GM06990 (cell line): ENCODE results near the gene PSMA5.

Source experiments
- DNase-seq: peaks from one replicate; pipeline ENCODE4 v3.0.0-alpha.2; 2011; ENCODE audit not compliant: insufficient read length; ENCODE audit errors: extremely low read depth
- H3K27me3 ChIP-seq: replicated peaks from 2 replicates; pipeline ENCODE4 v1.6.0; 2011; ENCODE audit warnings: low read length; ENCODE audit not compliant: control insufficient read depth, insufficient read depth
- H3K36me3 ChIP-seq: 2 replicates; pipeline ENCODE4 v1.5.1; 2011; ENCODE audit warnings: low read length; ENCODE audit not compliant: control insufficient read depth, insufficient read depth
- H3K4me3 ChIP-seq: replicated peaks from 2 replicates; pipeline ENCODE4 v1.5.1; 2011; ENCODE audit warnings: low read depth, mild to moderate bottlenecking, control low read depth, low read length
- TF ChIP-seq, protein P1 (sequence below): IDR thresholded peaks from 2 replicates; pipeline ENCODE4 v1.5.1; 2011; ENCODE audit warnings: low read length, control low read depth, mild to moderate bottlenecking, inconsistent platforms; ENCODE audit not compliant: insufficient read depth, poor library complexity, severe bottlenecking

PSMA5 gene

DNA sequence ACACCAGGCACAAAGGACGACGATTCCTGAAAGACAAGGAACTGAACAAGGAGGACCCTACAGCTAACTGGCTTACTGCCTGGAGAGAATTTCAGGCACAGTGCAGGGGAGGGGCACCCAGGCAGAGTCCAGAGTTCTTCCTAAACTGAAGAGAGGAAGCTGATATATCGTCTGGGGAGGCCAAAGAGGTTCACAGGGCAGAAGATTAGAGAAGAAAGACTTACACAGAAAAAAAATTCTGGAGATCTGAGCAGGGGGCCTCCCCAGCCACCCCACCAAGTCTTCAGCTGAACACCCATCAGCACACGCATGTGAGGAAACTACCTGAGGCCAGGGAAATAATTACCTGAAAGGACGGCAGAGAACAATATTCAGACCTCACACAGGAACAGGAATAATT lies 53.1 kb downstream of the PSMA5 start:
- no peak overlapping the region for H3K4me3 ChIP-seq

DNA sequence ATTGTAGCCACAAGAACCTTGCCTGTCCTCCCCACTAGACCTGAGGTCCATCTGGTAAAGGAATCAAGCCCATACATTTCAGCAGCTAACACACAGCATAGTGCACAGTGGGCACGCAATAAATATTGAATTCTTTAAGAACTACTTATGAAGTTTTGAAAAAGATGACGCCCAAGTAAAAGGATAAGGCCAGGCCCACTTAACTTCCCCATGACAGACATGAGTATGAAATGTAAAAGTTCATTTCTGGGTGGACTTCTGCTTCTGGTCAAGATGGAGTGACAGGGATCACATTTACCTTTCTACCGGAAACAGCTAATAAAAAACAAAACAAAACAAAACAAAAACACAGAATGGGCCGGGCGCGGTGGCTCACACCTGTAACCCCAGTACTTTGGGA lies 54.0 kb downstream of the PSMA5 start:
- Histone ChIP-seq H3K4me3 (no peak overlapping the region), H3K36me3 (no peaks in the 10 kb centered on the region), H3K27me3 (no peaks in the 10 kb centered on the region)
- DNase-seq: no peak
- TF ChIP-seq, protein P1, sequence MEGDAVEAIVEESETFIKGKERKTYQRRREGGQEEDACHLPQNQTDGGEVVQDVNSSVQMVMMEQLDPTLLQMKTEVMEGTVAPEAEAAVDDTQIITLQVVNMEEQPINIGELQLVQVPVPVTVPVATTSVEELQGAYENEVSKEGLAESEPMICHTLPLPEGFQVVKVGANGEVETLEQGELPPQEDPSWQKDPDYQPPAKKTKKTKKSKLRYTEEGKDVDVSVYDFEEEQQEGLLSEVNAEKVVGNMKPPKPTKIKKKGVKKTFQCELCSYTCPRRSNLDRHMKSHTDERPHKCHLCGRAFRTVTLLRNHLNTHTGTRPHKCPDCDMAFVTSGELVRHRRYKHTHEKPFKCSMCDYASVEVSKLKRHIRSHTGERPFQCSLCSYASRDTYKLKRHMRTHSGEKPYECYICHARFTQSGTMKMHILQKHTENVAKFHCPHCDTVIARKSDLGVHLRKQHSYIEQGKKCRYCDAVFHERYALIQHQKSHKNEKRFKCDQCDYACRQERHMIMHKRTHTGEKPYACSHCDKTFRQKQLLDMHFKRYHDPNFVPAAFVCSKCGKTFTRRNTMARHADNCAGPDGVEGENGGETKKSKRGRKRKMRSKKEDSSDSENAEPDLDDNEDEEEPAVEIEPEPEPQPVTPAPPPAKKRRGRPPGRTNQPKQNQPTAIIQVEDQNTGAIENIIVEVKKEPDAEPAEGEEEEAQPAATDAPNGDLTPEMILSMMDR: no peak

More for the DNA sequence above, 53.1 kb downstream of the PSMA5 start:
- TF ChIP-seq, protein P1: no peak
- H3K27me3 ChIP-seq: no peaks in the 10 kb centered on the region
- no peak for DNase-seq
- no peaks in the 10 kb centered on the region for H3K36me3 ChIP-seq

DNA sequence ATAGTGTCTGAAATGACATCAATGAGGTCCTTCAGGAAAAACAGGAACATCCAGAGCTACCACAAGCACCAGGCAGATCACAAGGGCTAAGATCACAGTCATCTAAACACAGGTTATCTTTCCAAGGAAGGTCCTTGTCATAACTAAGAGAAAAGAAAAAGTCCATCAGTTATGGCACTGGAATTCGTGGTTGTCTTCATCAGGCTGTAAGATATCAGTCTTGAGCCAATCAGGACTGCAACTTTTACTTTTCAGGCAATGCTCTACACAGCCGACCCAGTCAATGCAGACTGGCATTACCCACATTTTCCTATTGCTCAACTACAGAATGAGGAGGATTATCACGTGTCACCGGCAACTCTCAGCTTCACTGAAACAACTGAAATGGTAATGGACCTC lies 54.9 kb downstream of the PSMA5 start:
- Histone ChIP-seq H3K36me3 (no peaks in the 10 kb centered on the region), H3K4me3 (no peak overlapping the region), H3K27me3 (no peaks in the 10 kb centered on the region)
- TF ChIP-seq, protein P1: no peak
- no peak for DNase-seq

DNA sequence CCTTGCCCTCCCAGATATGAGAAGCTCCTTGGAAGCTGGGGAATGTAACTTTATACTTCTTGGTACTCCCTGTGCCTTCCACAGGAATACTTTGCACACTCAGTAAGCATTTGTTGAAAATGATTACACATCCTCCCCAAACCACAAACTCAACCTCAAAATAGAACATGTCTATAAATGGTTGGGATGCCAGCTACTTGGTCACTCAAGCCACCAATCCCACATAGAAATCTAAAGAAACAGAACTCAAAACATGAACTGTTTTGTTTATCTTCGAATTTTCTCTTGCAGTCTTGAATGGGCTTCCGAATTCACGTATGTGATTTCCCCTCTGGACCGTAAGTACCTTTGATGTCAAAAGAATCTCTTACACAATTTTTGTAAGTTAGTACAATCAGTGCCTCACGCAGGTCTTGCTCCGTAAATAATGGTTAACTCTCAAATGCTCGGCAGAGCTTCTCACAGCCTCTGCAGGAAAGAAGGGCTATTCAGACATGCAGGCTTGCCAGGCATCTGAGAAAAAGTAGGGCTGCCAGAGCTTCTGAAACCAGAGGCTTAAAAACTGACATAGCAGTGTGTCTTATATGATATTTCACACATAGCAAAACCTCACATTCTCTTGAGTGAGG lies 55.4 kb downstream of the PSMA5 start:
- no peaks in the 10 kb centered on the region for H3K27me3 ChIP-seq
- TF ChIP-seq, protein P1: no peak
- DNase-seq: no peak
- H3K36me3 ChIP-seq: no peaks in the 10 kb centered on the region
- no peak overlapping the region for H3K4me3 ChIP-seq

DNA sequence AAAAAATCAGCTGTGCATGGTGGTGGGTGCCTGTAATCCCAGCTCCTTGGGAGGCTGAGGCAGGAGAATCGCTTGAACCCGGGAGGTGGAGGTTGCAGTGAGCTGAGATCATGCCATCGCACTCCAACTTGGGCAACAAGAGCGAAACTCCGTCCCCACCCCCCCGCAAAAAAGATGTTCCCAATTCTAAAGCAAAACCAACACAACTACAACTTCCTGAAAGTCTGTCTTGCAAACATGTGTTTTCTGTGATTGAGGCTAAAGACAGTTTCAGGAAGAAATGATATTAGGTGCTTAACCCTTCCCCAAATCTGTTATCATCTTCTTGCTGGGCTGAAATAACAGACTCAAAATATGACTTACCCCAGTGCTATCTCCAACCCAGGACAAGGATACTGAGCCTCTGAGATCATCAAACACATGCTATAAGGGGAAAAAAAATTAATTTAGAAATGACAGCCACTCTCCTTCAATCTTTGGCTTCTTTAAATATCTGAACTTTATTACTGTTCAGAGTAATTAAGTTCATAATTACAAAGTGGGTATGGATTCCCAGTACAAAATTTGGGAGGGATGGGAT lies 57.0 kb downstream of the PSMA5 start:
- TF ChIP-seq, protein P1: no peak
- Histone ChIP-seq H3K27me3 (no peaks in the 10 kb centered on the region), H3K4me3 (no peak overlapping the region), H3K36me3 (no peaks in the 10 kb centered on the region)
- DNase-seq: no peak
